Peyer's patch (tissue), 4 donors: ENCODE data around the gene CCDC74B.
"Not testable (repeated sequence)": the region's sequence is repeated elsewhere in the genome, so short reads cannot be mapped to it uniquely, and the experiment has no call there.

ENCODE experiments used
- POLR2A ChIP-seq, 2 donors: fragments of 450-650 bp; IDR thresholded peaks; one replicate each; pipeline ENCODE4 v1.5.1; 2017; ENCODE audit warnings: antibody characterized with exemption in 2 of 2, mild to moderate bottlenecking in 2 of 2, moderate library complexity in 2 of 2
- TF ChIP-seq, protein P1 (sequence below), 6 experiments: fragments of 450-650 bp in 4 of 6; fragments of 200-600 bp in 2 of 6; sonication (generic) in 1 of 6; IDR thresholded peaks; one replicate each; pipeline ENCODE4 v1.5.1; 2017 to 2019; ENCODE audit warnings: antibody characterized with exemption in 6 of 6, mild to moderate bottlenecking in 3 of 6, moderate library complexity in 1 of 6

GRCh38 chr2:130157825-130158514 lies 13.1 kb upstream of the CCDC74B start:
- TF ChIP-seq POLR2A (IDR thresholded peaks at IDR 0.05): not testable (repeated sequence)
- TF ChIP-seq, protein P1, sequence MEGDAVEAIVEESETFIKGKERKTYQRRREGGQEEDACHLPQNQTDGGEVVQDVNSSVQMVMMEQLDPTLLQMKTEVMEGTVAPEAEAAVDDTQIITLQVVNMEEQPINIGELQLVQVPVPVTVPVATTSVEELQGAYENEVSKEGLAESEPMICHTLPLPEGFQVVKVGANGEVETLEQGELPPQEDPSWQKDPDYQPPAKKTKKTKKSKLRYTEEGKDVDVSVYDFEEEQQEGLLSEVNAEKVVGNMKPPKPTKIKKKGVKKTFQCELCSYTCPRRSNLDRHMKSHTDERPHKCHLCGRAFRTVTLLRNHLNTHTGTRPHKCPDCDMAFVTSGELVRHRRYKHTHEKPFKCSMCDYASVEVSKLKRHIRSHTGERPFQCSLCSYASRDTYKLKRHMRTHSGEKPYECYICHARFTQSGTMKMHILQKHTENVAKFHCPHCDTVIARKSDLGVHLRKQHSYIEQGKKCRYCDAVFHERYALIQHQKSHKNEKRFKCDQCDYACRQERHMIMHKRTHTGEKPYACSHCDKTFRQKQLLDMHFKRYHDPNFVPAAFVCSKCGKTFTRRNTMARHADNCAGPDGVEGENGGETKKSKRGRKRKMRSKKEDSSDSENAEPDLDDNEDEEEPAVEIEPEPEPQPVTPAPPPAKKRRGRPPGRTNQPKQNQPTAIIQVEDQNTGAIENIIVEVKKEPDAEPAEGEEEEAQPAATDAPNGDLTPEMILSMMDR (IDR thresholded peaks at IDR 0.05): not testable (repeated sequence)
